Activated CD4-positive, alpha-beta T cell treated with anti-CD3 and anti-CD28 coated beads for 48 hours (primary cell): ENCODE measurements around the gene LINGO1.

Experiments used
- DNase-seq: peaks from one replicate; pipeline ENCODE4 v3.0.0-alpha.2; 2020

LINGO1 gene

DNA sequence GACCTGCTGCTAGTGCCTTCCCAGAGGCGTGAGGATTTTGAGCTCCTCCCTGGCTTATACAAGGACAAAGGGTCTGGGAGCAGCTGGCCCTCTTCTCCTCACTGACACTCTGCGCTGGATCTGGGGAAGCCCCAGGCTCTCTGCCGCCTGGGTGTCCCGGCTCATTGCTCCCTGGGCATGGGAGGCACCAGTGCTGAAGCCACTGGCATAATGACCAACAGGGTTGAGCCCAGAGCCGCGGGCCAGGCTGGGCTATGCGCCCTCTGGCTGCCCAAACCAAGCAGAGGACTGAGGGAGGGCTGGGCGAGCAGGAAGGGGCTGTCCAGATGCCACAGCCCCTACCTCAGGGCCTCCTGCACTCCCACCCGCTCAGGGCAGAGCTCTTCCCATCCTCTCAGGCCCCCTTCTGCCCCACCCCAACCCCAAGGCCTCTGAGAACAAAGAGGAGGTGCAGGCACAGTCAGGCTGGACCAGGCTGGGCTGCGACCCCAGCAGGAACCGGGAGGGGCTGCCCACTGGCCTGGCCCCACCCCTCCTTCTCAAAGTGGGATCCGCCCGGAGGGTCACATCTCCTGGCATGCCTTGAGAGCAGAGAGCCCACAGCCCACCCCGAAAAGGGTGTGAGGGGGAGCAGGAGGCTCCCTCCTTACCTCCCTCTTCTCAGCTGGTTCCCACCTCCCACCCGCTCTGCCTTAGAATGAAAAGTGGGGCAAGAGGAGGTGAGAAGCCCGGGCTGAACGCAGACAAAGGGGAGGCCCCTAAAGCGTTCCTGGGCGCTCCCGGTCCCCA lies 1.6 kb downstream of the LINGO1 start:
- DNase-seq: no peak

- no peak for DNase-seq
Observed at GRCh38 chr15:77630056-77630455, 2.7 kb downstream of the LINGO1 start.

GRCh38 chr15:77629070-77630030 lies 3.4 kb downstream of the LINGO1 start:
- no peak for DNase-seq

DNA sequence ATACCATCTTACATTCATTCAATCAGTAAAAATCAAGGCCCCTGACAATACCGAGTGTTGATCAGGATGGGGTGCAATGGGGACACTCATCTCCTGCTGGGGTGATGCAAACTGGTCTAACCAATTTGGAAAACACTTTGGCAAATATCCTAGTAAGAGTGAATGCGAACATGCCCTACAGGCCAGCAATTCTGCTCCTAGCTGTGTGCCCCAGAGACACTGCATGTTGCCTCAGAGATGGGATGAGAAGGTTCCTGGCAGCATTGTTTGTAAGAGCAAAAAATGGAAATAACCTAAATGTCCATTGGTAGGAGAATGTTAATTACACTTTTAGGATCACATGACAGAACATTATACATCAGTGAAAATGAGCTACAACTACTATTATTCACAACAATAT lies 4.7 kb downstream of the LINGO1 start:
- DNase-seq: no peak

GRCh38 chr15:77627581-77627980 lies 5.1 kb downstream of the LINGO1 start:
- no peak for DNase-seq

DNA sequence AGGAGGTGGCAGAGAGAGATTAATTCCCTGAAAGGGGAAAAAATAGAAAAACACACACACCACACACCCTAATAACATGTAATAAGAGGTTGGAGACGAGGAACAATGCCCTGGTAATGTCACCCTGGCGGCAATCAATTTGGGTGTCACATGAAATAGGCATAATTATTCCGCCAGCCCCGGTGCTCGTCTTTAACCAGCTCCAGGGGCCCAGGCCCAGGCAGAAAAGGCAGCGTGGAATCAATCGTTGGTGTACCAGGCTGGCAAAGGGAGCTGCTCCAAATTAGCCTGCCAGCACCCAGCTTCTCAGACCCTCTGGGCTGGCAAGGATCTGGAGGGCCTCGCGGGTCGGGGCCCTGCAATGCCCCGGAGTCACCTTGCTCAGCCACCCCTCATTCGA lies 5.6 kb downstream of the LINGO1 start:
- no peak for DNase-seq

DNA sequence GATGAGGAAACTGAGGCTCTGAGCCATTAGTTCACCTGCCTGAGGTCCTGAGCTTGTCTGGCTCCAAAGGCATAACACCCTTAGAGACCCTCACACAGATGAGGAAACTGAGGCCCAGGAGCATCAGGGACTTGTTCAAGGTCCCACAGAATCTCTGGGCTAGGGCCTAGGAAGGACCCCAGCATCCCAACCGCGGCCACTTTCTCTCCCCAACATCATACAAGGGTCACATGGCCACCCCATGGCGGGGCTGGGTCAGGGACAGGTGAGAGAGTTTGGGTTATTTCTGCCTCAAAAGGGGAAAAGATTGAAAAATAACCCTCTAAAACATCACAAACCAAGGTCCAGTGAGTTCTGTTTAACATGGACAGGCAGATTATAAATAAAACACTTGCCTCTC lies 6.7 kb downstream of the LINGO1 start:
- no peak for DNase-seq

- no peak for DNase-seq
Observed at GRCh38 chr15:77625376-77625775, 7.3 kb downstream of the LINGO1 start.

- DNase-seq: no peak
Observed at GRCh38 chr15:77624868-77625267, 7.8 kb downstream of the LINGO1 start.

GRCh38 chr15:77623755-77624524 lies 8.8 kb downstream of the LINGO1 start:
- DNase-seq: no peak

GRCh38 chr15:77622934-77623754 lies 9.6 kb downstream of the LINGO1 start:
- no peak for DNase-seq

DNA sequence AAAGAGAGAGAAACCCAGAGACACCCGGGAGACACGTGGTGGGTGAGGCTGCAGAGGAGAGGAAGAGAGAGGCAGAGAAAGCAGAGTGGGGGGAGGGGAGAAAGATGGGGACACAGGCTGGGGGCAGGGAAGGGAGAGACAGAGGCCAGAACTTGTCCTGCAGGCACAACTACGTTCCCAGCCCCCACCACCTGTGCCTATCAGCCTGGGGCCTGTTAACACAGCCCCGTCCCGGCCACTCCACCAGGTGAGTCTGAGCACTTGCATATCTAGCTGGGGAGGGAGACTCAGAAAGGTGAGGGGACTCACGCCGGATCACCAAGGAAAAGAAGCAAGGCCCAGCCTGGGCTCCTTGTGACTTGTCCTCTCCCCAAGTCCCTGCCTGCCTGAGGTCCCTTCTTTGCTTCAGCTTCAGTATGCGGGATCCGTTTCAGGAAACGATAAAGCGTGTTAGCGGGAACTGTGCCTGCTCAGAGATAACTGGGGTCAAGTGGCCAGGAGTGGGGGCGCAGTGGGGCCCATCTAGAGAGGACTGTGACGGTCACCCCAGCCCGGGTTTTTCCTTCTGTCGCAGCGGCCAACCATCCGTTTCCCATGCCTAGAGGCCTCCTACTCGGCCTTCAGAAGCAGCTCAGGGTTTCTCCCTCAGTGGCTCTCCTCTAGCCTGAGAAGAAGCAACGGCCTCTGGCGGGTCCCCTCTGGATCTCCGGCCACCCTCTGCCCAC lies 10.3 kb downstream of the LINGO1 start:
- DNase-seq: no peak

- DNase-seq: no peak
Observed at GRCh38 chr15:77621847-77622208, 10.9 kb downstream of the LINGO1 start.

GRCh38 chr15:77620960-77621647 lies 11.6 kb downstream of the LINGO1 start:
- DNase-seq: no peak

- no peak for DNase-seq
Observed at GRCh38 chr15:77620297-77620696, 12.4 kb downstream of the LINGO1 start.

DNA sequence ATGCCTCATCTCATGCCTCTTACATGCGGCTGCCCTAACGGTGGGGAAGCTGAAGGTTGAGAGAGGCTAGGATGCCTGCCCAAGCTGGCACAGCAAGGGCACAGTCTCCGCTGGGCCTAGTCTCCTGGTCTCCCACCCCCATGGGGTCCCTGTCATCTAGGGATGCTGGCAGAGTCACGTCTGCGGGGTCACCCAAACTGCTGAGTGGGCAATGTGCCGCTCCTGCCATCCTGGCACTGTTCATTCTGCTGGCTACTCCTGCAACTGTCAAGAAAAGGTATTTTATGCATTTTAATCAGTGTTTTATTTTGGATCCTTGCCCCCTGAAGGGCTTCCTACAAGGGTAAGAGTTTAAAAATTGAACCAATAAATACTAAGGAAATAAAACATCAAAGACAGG lies 12.8 kb downstream of the LINGO1 start:
- DNase-seq: no peak

- DNase-seq: peak; percentile 24
Observed at GRCh38 chr15:77617476-77618230, 15.1 kb downstream of the LINGO1 start.

DNA sequence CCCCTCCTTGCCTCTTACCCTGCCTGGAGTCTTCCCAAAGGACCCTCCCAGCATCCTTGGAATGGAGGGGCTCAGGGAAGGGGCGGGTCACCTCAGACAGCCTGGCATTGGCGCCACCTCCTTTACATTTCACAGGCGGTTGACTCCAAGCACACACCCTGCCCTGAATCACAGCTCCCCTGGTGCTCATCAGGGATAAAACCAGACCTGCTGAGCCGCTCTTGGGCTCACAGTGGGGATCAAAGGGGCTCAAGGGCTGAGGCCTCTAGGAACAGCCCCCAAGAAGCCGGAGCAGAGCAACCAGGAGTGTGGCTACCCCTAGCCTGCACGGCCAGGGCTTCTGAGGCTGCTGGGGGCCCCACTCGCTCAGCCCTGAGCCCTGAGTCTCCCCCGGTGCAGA lies 16.6 kb downstream of the LINGO1 start:
- no peak for DNase-seq

GRCh38 chr15:77615472-77615871 lies 17.2 kb downstream of the LINGO1 start:
- no peak for DNase-seq

- no peak for DNase-seq
Observed at GRCh38 chr15:77614251-77614806, 18.4 kb downstream of the LINGO1 start.
